ENCODE results near the gene GRK5.

- TF ChIP-seq CTCF (IDR thresholded peaks at IDR 0.05) = no peak
- TF ChIP-seq POLR2A (IDR thresholded peaks at IDR 0.05) = no peak
- TF ChIP-seq EP300 (IDR thresholded peaks at IDR 0.05) = no peak
These were observed 56.7 kb downstream of the GRK5 start for GRCh38 chr10:119263951-119264617.

Data from tibial nerve (tissue), 4 donors.